Measurements from ENCODE around the gene BACE2.

DNA sequence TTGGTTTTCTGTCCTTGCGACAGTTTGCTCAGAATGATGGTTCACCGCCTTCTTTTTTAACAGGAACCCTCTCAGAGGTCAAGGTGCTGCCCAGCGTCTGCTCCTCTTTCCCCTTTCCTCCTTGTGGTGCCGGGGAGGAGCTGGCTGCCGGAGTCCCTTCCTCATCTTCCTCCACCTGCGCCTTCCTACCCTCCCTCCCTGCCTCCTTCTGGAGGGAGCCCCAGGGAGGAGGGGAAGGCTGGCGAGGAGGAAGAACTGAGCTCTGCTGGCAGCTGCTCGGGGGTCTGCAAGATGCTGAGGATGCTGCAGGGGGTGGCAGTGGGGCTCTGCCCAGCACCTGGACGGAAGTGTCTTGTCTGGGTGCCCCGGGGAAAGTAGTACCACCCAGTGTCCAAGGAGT lies 31.2 kb downstream of the BACE2 start:
- TF ChIP-seq, protein P1, sequence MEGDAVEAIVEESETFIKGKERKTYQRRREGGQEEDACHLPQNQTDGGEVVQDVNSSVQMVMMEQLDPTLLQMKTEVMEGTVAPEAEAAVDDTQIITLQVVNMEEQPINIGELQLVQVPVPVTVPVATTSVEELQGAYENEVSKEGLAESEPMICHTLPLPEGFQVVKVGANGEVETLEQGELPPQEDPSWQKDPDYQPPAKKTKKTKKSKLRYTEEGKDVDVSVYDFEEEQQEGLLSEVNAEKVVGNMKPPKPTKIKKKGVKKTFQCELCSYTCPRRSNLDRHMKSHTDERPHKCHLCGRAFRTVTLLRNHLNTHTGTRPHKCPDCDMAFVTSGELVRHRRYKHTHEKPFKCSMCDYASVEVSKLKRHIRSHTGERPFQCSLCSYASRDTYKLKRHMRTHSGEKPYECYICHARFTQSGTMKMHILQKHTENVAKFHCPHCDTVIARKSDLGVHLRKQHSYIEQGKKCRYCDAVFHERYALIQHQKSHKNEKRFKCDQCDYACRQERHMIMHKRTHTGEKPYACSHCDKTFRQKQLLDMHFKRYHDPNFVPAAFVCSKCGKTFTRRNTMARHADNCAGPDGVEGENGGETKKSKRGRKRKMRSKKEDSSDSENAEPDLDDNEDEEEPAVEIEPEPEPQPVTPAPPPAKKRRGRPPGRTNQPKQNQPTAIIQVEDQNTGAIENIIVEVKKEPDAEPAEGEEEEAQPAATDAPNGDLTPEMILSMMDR (IDR thresholded peaks at IDR 0.05): no peak
- no peak for TF ChIP-seq POLR2A (IDR thresholded peaks at IDR 0.05)
- no peak for TF ChIP-seq POLR2AphosphoS5 (IDR thresholded peaks at IDR 0.05)
- TF ChIP-seq EP300 (IDR thresholded peaks at IDR 0.05): no peak
